Keratinocyte (primary cell): ENCODE measurements around the gene HS6ST3.

Source experiments
- CTCF ChIP-seq, 3 experiments: IDR thresholded peaks in 1 of 3; conservative IDR thresholded peaks in 1 of 3; optimal IDR thresholded peaks in 1 of 3; 2 replicates in 2 of 3; 3 replicates in 1 of 3; pipeline versions ENCODE3 to v1.5.1; 2011; ENCODE audit warnings: low read length in 3 of 3, mild to moderate bottlenecking in 3 of 3, moderate library complexity in 2 of 3, control low read depth in 1 of 3, inconsistent platforms in 1 of 3; ENCODE audit not compliant: insufficient read depth in 2 of 3; ENCODE audit errors: extremely low read depth in 1 of 3
- EZH2 ChIP-seq: IDR thresholded peaks from one replicate; pipeline ENCODE4 v1.6.1; 2012; ENCODE audit warnings: inconsistent platforms, mild to moderate bottlenecking, low read length, moderate library complexity

GRCh38 chr13:96539791-96540190 lies 449.9 kb downstream of the HS6ST3 start:
- no peak for TF ChIP-seq CTCF (optimal IDR thresholded peaks at IDR 0.05 in 1 of 3, IDR thresholded peaks at IDR 0.05 in 1 of 3, conservative IDR thresholded peaks at IDR 0.05 in 1 of 3; ENCODE audit: extremely low read depth in 1 of 3, insufficient read depth in 2 of 3, low read length in 3 of 3)
- TF ChIP-seq EZH2, result no peak
